Keratinocyte (primary cell): Measurements from ENCODE around the gene TM2D1. TPM values are rescaled to one million over a fixed set of nuclear protein-coding genes. Genes with fewer than 3 reads are reported as not detected.

Experiments
- DNase-seq: peaks from one replicate; pipeline ENCODE4 v3.0.0-alpha.2; 2011; ENCODE audit warnings: low read depth, missing footprints, low spot score
- FAIRE-seq: peaks from 2 replicates; lab custom pipeline; 2011; peaks lifted over from hg19 to GRCh38; lab: Jason Lieb, UNC
- H2AFZ ChIP-seq: 2 replicates; pipeline ENCODE4 v1.6.0; 2012; ENCODE audit warnings: low read length, control low read depth, inconsistent platforms; ENCODE audit not compliant: control insufficient read depth
- H3K27ac ChIP-seq: 2 replicates; pipeline ENCODE4 v1.5.1; 2011; ENCODE audit warnings: low read length; ENCODE audit not compliant: control insufficient read depth, insufficient read depth
- H3K27me3 ChIP-seq: 3 replicates; pipeline ENCODE4 v1.6.0; 2011; ENCODE audit warnings: low read length; ENCODE audit not compliant: control insufficient read depth, insufficient read depth; ENCODE audit errors: extremely low read depth
- H3K36me3 ChIP-seq, 2 experiments: 2 replicates in 1 of 2; 3 replicates in 1 of 2; pipeline ENCODE4 v1.5.1; 2011; ENCODE audit warnings: low read length in 2 of 2, mild to moderate bottlenecking in 1 of 2; ENCODE audit not compliant: control insufficient read depth in 2 of 2, insufficient read depth in 2 of 2; ENCODE audit errors: extremely low read depth in 1 of 2
- H3K4me1 ChIP-seq: 3 replicates; pipeline ENCODE4 v1.5.1; 2011; ENCODE audit warnings: low read length; ENCODE audit not compliant: control insufficient read depth, insufficient read depth; ENCODE audit errors: extremely low read depth
- H3K4me2 ChIP-seq: 3 replicates; pipeline ENCODE4 v1.6.0; 2011; ENCODE audit warnings: low read depth, low read length; ENCODE audit not compliant: control insufficient read depth, insufficient read depth; ENCODE audit errors: extremely low read depth
- H3K4me3 ChIP-seq, 3 experiments: fragments of 200-600 bp in 1 of 3; sonication (generic) in 1 of 3; 2 replicates in 2 of 3; 3 replicates in 1 of 3; pipeline ENCODE4 v1.5.1; 2011 to 2016; ENCODE audit warnings: low read length in 3 of 3, mild to moderate bottlenecking in 3 of 3, control low read depth in 2 of 3, inconsistent platforms in 1 of 3, low read depth in 1 of 3, mixed read lengths in 1 of 3, mixed run types in 1 of 3, moderate library complexity in 1 of 3; ENCODE audit not compliant: control insufficient read depth in 2 of 3, insufficient read depth in 2 of 3; ENCODE audit errors: extremely low read depth in 1 of 3
- H3K79me2 ChIP-seq: 2 replicates; pipeline ENCODE4 v1.6.0; 2012; ENCODE audit warnings: low read length; ENCODE audit not compliant: control insufficient read depth, insufficient read depth
- H3K9ac ChIP-seq: 3 replicates; pipeline ENCODE4 v1.6.0; 2011; ENCODE audit warnings: low read length; ENCODE audit not compliant: control insufficient read depth, insufficient read depth; ENCODE audit errors: extremely low read depth
- H3K9me1 ChIP-seq: 3 replicates; pipeline ENCODE4 v1.6.0; 2011; ENCODE audit warnings: low read length; ENCODE audit not compliant: control insufficient read depth, insufficient read depth; ENCODE audit errors: extremely low read depth
- H3K9me3 ChIP-seq: 2 replicates; pipeline ENCODE4 v1.5.1; 2012; ENCODE audit warnings: low read depth, low read length; ENCODE audit not compliant: control insufficient read depth
- H4K20me1 ChIP-seq: 3 replicates; pipeline ENCODE4 v1.6.0; 2011; ENCODE audit warnings: low read length; ENCODE audit not compliant: control insufficient read depth, insufficient read depth; ENCODE audit errors: extremely low read depth
- EZH2 ChIP-seq: IDR thresholded peaks from one replicate; pipeline ENCODE4 v1.6.1; 2012; ENCODE audit warnings: inconsistent platforms, mild to moderate bottlenecking, low read length, moderate library complexity
- dilution Hi-C: fragments of 300-500 bp; cut with MboI; formaldehyde crosslinking; loops from one replicate; pipeline ENCODE4 v1.7.0; 2020; ENCODE audit warnings: low sequenced_read_pairs; ENCODE audit not compliant: extremely low pct_ligation_motif_present
- polyA plus RNA-seq, 5 experiments: library from polyadenylated mRNA; depleted of rRNA in 3 of 5; stranded (reverse) in 3 of 5; stranded (forward) in 1 of 5; unstranded in 1 of 5; fragments of >200 nt; gene quantifications; 1 replicate in 1 of 5; 2 replicates in 3 of 5; 3 replicates in 1 of 5; pipeline versions ENCODE4 v1.2.1 to v1.2.3, GENCODE V29; 2011 to 2012; ENCODE audit warnings: missing spikeins in 2 of 5, low read depth in 1 of 5, low replicate concordance in 1 of 5
- TF ChIP-seq, protein P1 (sequence below), 3 experiments: IDR thresholded peaks in 1 of 3; conservative IDR thresholded peaks in 1 of 3; optimal IDR thresholded peaks in 1 of 3; 2 replicates in 2 of 3; 3 replicates in 1 of 3; pipeline versions ENCODE3 to v1.5.1; 2011; ENCODE audit warnings: low read length in 3 of 3, mild to moderate bottlenecking in 3 of 3, moderate library complexity in 2 of 3, control low read depth in 1 of 3, inconsistent platforms in 1 of 3; ENCODE audit not compliant: insufficient read depth in 2 of 3; ENCODE audit errors: extremely low read depth in 1 of 3

TM2D1 gene
- polyA plus RNA-seq, 1 donor (not counting 4 experiments of a cell fraction or from before 2014, with no cell fraction given), result 70.2 TPM

DNA sequence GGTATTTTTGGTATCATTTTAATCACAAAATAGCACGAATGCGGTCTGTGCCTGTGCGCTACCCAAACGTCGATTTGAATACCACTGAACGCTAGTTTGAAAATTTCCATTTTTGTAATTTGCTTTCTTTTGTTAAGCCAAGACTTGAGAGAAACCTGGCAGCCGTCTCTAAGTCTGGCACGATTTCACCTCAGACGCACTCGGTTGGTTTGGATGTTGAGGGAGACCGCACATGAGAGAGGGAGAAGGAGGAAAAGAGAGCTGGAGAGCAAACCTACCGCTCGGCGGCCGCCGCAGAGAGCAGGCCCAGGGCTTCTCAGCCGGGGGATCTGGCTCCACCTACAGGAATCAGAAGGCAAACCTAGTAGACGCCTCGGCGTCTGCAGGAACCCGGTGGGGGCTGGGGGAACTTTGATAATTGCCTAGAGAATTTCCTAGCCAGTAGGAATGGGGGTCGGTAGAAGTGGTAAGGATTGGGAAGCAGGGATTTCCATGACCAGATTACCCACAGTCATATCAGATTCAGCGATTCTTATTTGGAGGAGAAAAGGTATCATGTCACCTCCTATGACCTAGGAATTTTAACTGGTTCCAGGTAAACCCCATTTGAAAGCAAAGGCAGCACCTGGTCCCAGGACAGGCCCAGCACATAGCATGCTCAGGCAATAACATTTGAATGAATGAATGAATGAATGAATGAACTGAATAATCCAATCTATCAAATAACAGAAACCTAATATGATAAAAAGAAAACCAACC, 83.2 kb downstream of the TM2D1 start:
- Histone ChIP-seq H3K4me2 (peak overlapping the region; percentile 80), H3K9me1 (no peaks in the 10 kb centered on the region), H3K4me3 (peak overlapping the region in 2 of 3 experiments; percentile 6 to 39), H3K9ac (peak overlapping the region; percentile 30), H3K79me2 (no peaks in the 10 kb centered on the region), H3K9me3 (no peaks in the 10 kb centered on the region), H3K4me1 (peaks cover 13% of the 10 kb centered on the region), H4K20me1 (no peaks in the 10 kb centered on the region), H3K27me3 (no peaks in the 10 kb centered on the region), H3K27ac (no peak overlapping the region), H3K36me3 (no peaks in the 10 kb centered on the region), H2AFZ (peak overlapping the region; percentile 72)
- no peak for DNase-seq
- no peak for TF ChIP-seq EZH2
- TF ChIP-seq, protein P1, sequence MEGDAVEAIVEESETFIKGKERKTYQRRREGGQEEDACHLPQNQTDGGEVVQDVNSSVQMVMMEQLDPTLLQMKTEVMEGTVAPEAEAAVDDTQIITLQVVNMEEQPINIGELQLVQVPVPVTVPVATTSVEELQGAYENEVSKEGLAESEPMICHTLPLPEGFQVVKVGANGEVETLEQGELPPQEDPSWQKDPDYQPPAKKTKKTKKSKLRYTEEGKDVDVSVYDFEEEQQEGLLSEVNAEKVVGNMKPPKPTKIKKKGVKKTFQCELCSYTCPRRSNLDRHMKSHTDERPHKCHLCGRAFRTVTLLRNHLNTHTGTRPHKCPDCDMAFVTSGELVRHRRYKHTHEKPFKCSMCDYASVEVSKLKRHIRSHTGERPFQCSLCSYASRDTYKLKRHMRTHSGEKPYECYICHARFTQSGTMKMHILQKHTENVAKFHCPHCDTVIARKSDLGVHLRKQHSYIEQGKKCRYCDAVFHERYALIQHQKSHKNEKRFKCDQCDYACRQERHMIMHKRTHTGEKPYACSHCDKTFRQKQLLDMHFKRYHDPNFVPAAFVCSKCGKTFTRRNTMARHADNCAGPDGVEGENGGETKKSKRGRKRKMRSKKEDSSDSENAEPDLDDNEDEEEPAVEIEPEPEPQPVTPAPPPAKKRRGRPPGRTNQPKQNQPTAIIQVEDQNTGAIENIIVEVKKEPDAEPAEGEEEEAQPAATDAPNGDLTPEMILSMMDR (optimal IDR thresholded peaks at IDR 0.05 in 1 of 3, IDR thresholded peaks at IDR 0.05 in 1 of 3, conservative IDR thresholded peaks at IDR 0.05 in 1 of 3; ENCODE audit: extremely low read depth in 1 of 3, insufficient read depth in 2 of 3, low read length in 3 of 3), result peak; percentile 63 to 95 (median 75)
- dilution Hi-C loops, result no loop called here
- peak; percentile 84 for FAIRE-seq

DNA sequence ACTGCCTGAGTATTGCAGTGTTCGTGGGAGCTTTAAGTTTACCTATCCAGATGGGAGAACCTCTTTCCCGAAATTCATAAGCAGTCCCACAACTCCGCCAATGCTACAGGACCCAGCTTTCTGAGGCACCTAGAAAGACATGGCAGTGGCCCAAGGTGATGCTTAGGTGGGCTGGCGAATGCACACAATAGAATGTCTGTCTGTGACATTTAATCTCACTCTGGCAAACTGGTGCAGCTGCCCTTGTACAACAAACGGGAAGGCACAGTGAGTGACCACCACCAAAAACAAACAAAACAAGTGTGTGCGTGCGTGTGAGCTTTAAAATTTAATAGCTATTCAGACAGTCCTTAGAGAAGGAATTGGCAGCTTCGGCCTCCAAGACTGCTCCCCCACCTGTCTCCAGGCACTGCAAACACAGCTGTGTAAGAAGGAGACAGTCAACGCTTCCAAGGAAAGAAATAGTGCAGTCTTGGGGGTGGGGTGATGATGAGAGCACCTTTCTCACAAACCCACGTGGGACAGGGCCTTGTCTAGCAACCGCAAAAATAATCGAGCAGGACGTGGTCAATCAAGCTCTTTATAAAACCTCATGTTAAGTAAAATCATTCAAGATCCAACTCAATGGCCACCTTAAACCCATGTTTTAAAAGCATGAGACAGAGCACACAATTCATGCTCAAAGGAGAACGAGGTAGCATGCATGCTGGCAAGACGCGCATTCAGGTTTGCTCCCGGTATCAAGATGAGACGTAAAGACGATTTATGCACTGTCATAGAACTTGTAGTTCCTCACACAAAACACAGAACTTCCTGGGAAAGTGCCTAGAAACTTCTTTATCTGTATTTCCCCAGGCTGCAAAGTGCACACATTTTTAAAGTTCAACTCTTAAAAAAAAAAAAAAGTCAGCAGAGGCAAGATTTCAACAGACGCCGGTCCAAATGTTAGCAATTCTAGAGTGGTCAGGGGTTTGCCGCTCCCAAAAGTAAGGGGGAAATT, 84.1 kb downstream of the TM2D1 start:
- H3K9me3 ChIP-seq, result no peaks in the 10 kb centered on the region
- H3K36me3 ChIP-seq, result no peaks in the 10 kb centered on the region
- peak overlapping the region in 2 of 3 experiments; percentile 6 to 39 for H3K4me3 ChIP-seq
- dilution Hi-C loops, result no loop called here
- peak overlapping the region; percentile 72 for H2AFZ ChIP-seq
- peaks cover 13% of the 10 kb centered on the region for H3K4me1 ChIP-seq
- no peaks in the 10 kb centered on the region for H4K20me1 ChIP-seq
- DNase-seq (no peak), FAIRE-seq (no peak)
- H3K79me2 ChIP-seq, result no peaks in the 10 kb centered on the region
- no peaks in the 10 kb centered on the region for H3K27me3 ChIP-seq
- peak overlapping the region; percentile 30 for H3K9ac ChIP-seq
- TF ChIP-seq, protein P1 (optimal IDR thresholded peaks at IDR 0.05 in 1 of 3, IDR thresholded peaks at IDR 0.05 in 1 of 3, conservative IDR thresholded peaks at IDR 0.05 in 1 of 3; ENCODE audit: extremely low read depth in 1 of 3, insufficient read depth in 2 of 3, low read length in 3 of 3), result no peak
- TF ChIP-seq EZH2, result no peak
- peak overlapping the region; percentile 80 for H3K4me2 ChIP-seq
- no peak overlapping the region for H3K27ac ChIP-seq
- no peaks in the 10 kb centered on the region for H3K9me1 ChIP-seq
